AG10803 (cell line): ENCODE measurements around the gene PSMB5.
A peak's percentile ranks its signal among the peaks of the same experiment; 100 is the strongest.

Source experiments
- DNase-seq: peaks from one replicate; pipeline ENCODE4 v3.0.0; 2010; ENCODE audit warnings: low read depth
- H3K4me3 ChIP-seq: 2 replicates; pipeline ENCODE4 v1.5.1; 2011; ENCODE audit warnings: mild to moderate bottlenecking, low read length, control low read depth
- CTCF ChIP-seq: conservative IDR thresholded peaks from 2 replicates; pipeline ENCODE4 v1.5.1; 2011; ENCODE audit warnings: mild to moderate bottlenecking, low read length, control low read depth, inconsistent platforms

PSMB5 gene

GRCh38 chr14:23057757-23058653 lies 23.3 kb upstream of the PSMB5 start:
- peak; percentile 87 for TF ChIP-seq CTCF
- peak; percentile 70 for DNase-seq
- peak overlapping the region; percentile 62 for H3K4me3 ChIP-seq

DNA sequence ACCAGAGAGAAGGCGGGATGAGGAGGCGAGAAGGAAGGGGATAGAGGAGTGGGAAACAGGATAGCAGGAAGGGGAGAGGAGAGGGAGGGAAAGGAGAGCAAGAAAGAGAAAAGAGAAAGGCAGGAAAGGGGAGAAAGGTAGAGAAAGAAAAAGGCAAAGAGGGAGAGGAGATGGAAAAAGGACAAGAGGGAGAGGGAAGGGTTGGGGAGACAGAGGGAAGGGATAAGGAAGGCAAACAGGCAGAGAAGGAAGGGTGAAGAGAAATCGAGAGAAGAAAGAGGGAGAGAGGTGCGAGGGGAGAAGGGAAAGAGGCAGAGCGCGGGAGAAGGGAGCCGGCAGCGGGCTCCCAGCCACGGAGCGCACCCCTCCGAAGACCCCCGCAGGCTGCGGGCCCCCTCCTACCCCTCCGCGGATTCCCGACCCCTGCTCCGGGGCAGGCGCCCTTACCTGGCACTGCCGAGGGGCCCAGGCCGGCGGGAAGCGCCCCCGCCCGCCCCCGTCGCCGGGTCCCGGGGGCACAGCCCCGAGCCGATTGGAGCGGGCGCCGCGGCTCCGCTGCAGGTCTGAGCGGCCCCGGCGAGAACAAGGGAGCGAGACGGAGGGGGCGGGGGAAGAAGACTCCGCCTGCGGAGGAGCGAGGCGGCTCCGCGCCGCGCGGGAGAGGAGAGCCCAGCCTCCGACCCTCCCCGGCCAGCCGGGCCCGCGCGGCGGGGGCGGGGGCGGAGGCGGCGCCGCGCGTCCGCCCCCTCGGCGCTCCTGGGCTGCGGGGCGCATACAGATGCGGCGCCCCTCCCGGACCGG lies 22.5 kb upstream of the PSMB5 start, which contains the start of gene CDH24:
CDH24 (minus strand) TSS at position 565 of the 801 bp plus-strand sequence. CDS start 1,787 bp downstream, outside the sequence.
- DNase-seq = peak; percentile 55
- TF ChIP-seq CTCF = no peak
- H3K4me3 ChIP-seq = peak within 1 kb of the TSS; percentile 62

GRCh38 chr14:23056145-23056955 lies 21.6 kb upstream of the PSMB5 start:
- H3K4me3 ChIP-seq = peak overlapping the region; percentile 62
- peak; percentile 63 for DNase-seq
- peak; percentile 77 for TF ChIP-seq CTCF

- no peak overlapping the region for H3K4me3 ChIP-seq
- TF ChIP-seq CTCF = no peak
- peak; percentile 47 for DNase-seq
These were observed 21.0 kb upstream of the PSMB5 start for GRCh38 chr14:23055621-23056144.

GRCh38 chr14:23055147-23055550 lies 20.4 kb upstream of the PSMB5 start:
- H3K4me3 ChIP-seq = no peak overlapping the region
- TF ChIP-seq CTCF = no peak
- DNase-seq = no peak

DNA sequence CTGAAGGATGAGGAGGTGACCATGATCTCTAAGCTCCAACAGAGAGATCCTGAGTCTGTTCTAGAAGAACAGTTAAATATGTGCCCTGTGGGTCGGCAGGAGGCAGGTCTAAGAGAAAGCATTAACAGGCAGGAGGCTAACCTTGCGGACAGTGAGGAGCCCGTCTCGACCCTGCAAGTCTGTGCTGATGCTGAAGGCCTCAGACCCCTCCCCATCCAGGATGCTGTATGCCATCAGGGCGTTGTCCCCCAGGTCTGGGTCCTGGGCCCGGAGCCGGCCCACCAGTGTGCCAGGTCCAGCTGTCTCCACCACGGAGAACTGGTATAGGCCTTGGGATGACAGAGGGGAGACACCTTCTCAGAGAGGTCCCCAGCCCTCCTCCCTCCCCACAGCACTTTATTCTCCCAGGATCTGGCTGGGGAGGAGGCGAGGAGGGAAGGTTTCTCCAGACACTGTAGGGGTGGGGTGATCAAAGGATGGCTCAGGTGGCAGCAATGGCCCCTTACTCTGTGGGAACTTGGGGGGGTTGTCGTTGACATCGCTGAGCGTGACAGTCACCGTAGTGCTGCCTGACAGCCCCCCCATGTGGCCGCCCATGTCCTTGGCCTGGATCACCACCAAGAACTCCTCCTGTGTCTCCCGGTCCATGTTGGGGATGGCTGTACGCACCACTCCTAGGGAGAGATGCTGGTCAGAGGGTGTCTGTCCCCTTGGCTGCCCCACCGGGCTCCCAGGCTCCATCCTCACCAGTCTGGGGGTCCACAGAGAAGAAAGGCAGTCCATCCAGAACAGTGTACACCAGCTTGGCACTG lies 19.5 kb upstream of the PSMB5 start:
- peak; percentile 10 for TF ChIP-seq CTCF
- no peak for DNase-seq
- no peak overlapping the region for H3K4me3 ChIP-seq
